Psoas muscle (tissue), 8 donors: ENCODE measurements around the gene CYP21A2. TPM values are rescaled to one million over a fixed set of nuclear protein-coding genes. Genes with fewer than 3 reads are reported as not detected.
A peak's percentile ranks its signal among the peaks of the same experiment; 100 is the strongest.

Experiments used
- ATAC-seq, 4 donors: fragments of 200-7000 bp; cut with Tn5 transposase; one replicate each; pipeline ENCODE4 v1.9.1; 2020; ENCODE audit warnings: moderate library complexity in 3 of 4, mild to moderate bottlenecking in 2 of 4
- DNase-seq, 2 donors: peaks; one replicate each; pipeline ENCODE4 v3.0.0-alpha.2; 2020
- H3K27ac ChIP-seq: fragments of 200-600 bp; one replicate; pipeline ENCODE4 v1.8.0; 2022
- H3K27me3 ChIP-seq, 3 donors: fragments of 200-600 bp in 1 of 3; one replicate each; pipeline versions ENCODE4 v1.6.1 to v1.8.0; 2013 to 2022; ENCODE audit warnings: low read length in 2 of 3, mild to moderate bottlenecking in 2 of 3, moderate library complexity in 1 of 3; ENCODE audit not compliant: insufficient read depth in 3 of 3
- H3K36me3 ChIP-seq, 2 donors: fragments of 200-600 bp in 1 of 2; one replicate each; pipeline versions ENCODE4 v1.6.1 to v1.8.0; 2013 to 2022; ENCODE audit warnings: low read depth in 1 of 2, mild to moderate bottlenecking in 1 of 2, moderate library complexity in 1 of 2; ENCODE audit not compliant: insufficient read depth in 1 of 2
- H3K4me1 ChIP-seq: fragments of 200-600 bp; one replicate; pipeline ENCODE4 v1.8.0; 2022
- H3K4me3 ChIP-seq: fragments of 200-600 bp; one replicate; pipeline ENCODE4 v1.8.0; 2022; ENCODE audit warnings: mild to moderate bottlenecking
- H3K9me3 ChIP-seq: fragments of 200-600 bp; one replicate; pipeline ENCODE4 v1.8.0; 2022
- WGBS, 3 donors: extraction: QIAGEN DNeasy Blood & Tissue Kit; methylation state at CpG; one replicate each; pipeline versions ENCODE4 v1.1.6 to v1.1.7; 2013; 5-methylcytosine and 5-hydroxymethylcytosine counted together
- intact Hi-C, 2 donors: fragments of 100-400 bp; cut with DNase I; formaldehyde crosslinking; loops; one replicate each; pipeline versions ENCODE4 v1.11.0 to v1.14.2; 2022
- polyA plus RNA-seq, 3 donors: library from polyadenylated mRNA; stranded (reverse); fragments of 200-250 nt; gene quantifications; one replicate each; pipeline ENCODE4 v1.2.3, GENCODE V29; 2013
- total RNA-seq, 4 donors: library from RNA; stranded (reverse); fragmentation: NEBNext Ultra II Directional in 2 of 4; extraction: Animal tissue kit (Norgen Biotek cat#: 25700) in 2 of 4; gene quantifications; one replicate each; pipeline versions ENCODE4 v1.2.1 to v1.2.4, GENCODE V29; 2021 to 2023
- TF ChIP-seq, protein P1 (sequence below): fragments of 200-600 bp; IDR thresholded peaks from one replicate; pipeline ENCODE4 v1.8.0; 2022; ENCODE audit warnings: antibody characterized with exemption
- donor health status: healthy with polysubstance abuse.
- donor health status: DM: no; HTN: no; CAD: no; lungs with moderate emphysema.
- donor health status: Bipolar disorder and iron deficiency.
- donor health status: healthy.
- donor health status: DM: yes; HTN: yes; CAD: no.
- donor health status: DM: no; HTN: no; CAD: no.
- donor health status: DM: no; HTN: no; CAD: no.
- donor health status: DM: yes; HTN: yes; CAD: no.

Gene CYP21A2
- total and polyA plus RNA-seq, 7 donors = 0.05 to 9.9 (median 0.15) TPM; not detected in 3

- TF ChIP-seq, protein P1, sequence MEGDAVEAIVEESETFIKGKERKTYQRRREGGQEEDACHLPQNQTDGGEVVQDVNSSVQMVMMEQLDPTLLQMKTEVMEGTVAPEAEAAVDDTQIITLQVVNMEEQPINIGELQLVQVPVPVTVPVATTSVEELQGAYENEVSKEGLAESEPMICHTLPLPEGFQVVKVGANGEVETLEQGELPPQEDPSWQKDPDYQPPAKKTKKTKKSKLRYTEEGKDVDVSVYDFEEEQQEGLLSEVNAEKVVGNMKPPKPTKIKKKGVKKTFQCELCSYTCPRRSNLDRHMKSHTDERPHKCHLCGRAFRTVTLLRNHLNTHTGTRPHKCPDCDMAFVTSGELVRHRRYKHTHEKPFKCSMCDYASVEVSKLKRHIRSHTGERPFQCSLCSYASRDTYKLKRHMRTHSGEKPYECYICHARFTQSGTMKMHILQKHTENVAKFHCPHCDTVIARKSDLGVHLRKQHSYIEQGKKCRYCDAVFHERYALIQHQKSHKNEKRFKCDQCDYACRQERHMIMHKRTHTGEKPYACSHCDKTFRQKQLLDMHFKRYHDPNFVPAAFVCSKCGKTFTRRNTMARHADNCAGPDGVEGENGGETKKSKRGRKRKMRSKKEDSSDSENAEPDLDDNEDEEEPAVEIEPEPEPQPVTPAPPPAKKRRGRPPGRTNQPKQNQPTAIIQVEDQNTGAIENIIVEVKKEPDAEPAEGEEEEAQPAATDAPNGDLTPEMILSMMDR = no peak
- Histone ChIP-seq H3K36me3 (no peaks in the 10 kb centered on the region), H3K4me1 (no peaks in the 10 kb centered on the region), H3K27ac (peak overlapping the region; percentile 38), H3K27me3 (no peaks in the 10 kb centered on the region), H3K9me3 (no peaks in the 10 kb centered on the region), H3K4me3 (no peak overlapping the region)
- ATAC-seq = peak in 1 of 4 donors; percentile 5
- intact Hi-C loops = no loop called here
- WGBS, 3 donors = 76 to 84% (median 82%) methylated on average over 20 to 22 of the region's 22 CpGs
- DNase-seq = peak in 1 of 2 donors; percentile 68
Measured at GRCh38 chr6:32045811-32046449, 7.7 kb downstream of the CYP21A2 start.

DNA sequence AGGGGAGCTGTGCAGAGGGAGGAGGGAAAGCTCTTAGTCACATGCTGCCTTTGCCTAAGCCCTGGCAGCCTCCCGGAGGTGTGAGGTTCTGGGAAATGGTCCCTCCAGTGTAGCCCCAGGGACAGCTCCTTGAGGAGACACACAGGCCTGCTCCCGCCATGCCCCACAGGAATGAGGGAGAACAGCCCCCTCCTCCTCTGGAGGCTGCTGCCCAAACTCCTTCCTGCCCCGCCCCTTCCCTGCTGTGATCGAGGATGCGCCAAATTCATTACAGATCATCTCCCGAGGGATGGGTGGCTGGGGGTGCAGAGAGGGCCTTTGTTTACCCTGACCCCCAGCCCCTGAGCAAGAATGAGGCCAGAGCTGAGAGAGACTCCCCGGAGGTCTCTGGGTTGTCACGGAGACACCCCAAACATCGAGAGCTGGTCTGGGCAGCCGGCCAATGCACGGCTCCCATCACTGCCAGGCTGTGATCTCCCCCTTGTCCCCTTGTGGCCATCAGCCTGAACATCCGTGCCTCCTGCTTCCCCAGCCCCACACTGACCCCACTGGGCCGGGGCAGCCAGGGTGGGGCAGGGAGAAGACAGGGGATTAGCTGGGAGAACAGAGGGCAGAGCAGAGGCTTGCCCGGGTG lies 8.4 kb downstream of the CYP21A2 start:
- TF ChIP-seq, protein P1 = no peak
- DNase-seq (peak; percentile 64 to 80), ATAC-seq (peak; percentile 11 to 28 (median 18))
- 26 to 37% (median 31%) methylated on average over 14 of the region's 14 CpGs for WGBS, 3 donors
- Histone ChIP-seq H3K4me1 (no peaks in the 10 kb centered on the region), H3K4me3 (no peak overlapping the region), H3K27me3 (no peaks in the 10 kb centered on the region), H3K27ac (peak overlapping the region; percentile 38), H3K36me3 (no peaks in the 10 kb centered on the region), H3K9me3 (no peaks in the 10 kb centered on the region)
- intact Hi-C loops = no loop called here

GRCh38 chr6:32047084-32047478 lies 8.9 kb downstream of the CYP21A2 start:
- H3K9me3 ChIP-seq = no peaks in the 10 kb centered on the region
- H3K36me3 ChIP-seq = no peaks in the 10 kb centered on the region
- no peaks in the 10 kb centered on the region for H3K4me1 ChIP-seq
- ATAC-seq (peak; percentile 21 to 65 (median 52)), DNase-seq (peak; percentile 70 to 79)
- H3K27ac ChIP-seq = peak overlapping the region; percentile 38
- H3K4me3 ChIP-seq = no peak overlapping the region
- no peaks in the 10 kb centered on the region for H3K27me3 ChIP-seq
- TF ChIP-seq, protein P1 = no peak
- WGBS, 3 donors = 47 to 55% (median 53%) methylated on average over 9 to 11 of the region's 11 CpGs
- intact Hi-C loops = no loop called here

DNA sequence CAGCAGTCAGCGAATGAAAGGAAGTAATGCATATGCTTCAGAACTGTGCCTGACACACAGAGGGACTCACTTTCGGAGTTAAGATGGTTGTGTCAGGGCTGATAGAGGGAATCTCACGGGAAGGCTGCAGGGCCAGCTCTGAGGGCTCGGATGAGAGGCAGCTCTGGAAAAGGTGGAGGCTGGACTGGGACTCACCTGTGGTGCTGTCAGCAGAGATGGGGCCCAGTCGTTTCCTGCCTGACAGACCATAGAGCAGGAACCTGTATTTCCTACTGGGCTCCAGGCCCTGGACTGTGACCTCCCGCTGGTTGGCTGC lies 9.3 kb downstream of the CYP21A2 start:
- Histone ChIP-seq H3K9me3 (no peaks in the 10 kb centered on the region), H3K4me3 (no peak overlapping the region), H3K27ac (no peak overlapping the region), H3K36me3 (no peaks in the 10 kb centered on the region), H3K4me1 (no peaks in the 10 kb centered on the region), H3K27me3 (no peaks in the 10 kb centered on the region)
- TF ChIP-seq, protein P1 = no peak
- intact Hi-C loops = no loop called here
- WGBS, 3 donors = 83 to 88% (median 85%) methylated on average over 6 of the region's 6 CpGs
- ATAC-seq = no peak
- peak in 1 of 2 donors; percentile 56 for DNase-seq
